K562 (cell line): ENCODE data around the gene KIAA1958.

ENCODE experiments used
- EZH2 ChIP-seq: IDR thresholded peaks from 2 replicates; pipeline ENCODE4 v1.6.1; 2012; ENCODE audit warnings: low read depth, mild to moderate bottlenecking, inconsistent platforms, low read length, borderline replicate concordance
- HCFC1 ChIP-seq: IDR thresholded peaks from 2 replicates; pipeline ENCODE4 v1.6.1; 2012; ENCODE audit warnings: low read depth, low read length, improper control_type of control experiment
- KDM4B ChIP-seq, 2 experiments: fragments of 450-650 bp in 1 of 2; sonication (generic) in 1 of 2; IDR thresholded peaks; 2 replicates each; pipeline ENCODE4 v1.6.1; 2016 to 2017; ENCODE audit warnings: borderline replicate concordance in 2 of 2, antibody characterized with exemption in 1 of 2, low read depth in 1 of 2, mild to moderate bottlenecking in 1 of 2
- RUNX1 ChIP-seq: sonication (generic); IDR thresholded peaks from 2 replicates; pipeline ENCODE4 v1.6.1; 2016; ENCODE audit warnings: antibody characterized with exemption, low read depth
- ZBTB17 ChIP-seq: fragments of 450-650 bp; formaldehyde crosslinking; IDR thresholded peaks from 2 replicates; pipeline ENCODE4 v1.4.0; 2020; ENCODE audit warnings: mild to moderate bottlenecking
- ZNF12 ChIP-seq: sonication (generic); formaldehyde crosslinking; IDR thresholded peaks from 2 replicates; pipeline ENCODE4 v1.4.0; 2020; ENCODE audit warnings: mild to moderate bottlenecking, missing genetic modification reagents

DNA sequence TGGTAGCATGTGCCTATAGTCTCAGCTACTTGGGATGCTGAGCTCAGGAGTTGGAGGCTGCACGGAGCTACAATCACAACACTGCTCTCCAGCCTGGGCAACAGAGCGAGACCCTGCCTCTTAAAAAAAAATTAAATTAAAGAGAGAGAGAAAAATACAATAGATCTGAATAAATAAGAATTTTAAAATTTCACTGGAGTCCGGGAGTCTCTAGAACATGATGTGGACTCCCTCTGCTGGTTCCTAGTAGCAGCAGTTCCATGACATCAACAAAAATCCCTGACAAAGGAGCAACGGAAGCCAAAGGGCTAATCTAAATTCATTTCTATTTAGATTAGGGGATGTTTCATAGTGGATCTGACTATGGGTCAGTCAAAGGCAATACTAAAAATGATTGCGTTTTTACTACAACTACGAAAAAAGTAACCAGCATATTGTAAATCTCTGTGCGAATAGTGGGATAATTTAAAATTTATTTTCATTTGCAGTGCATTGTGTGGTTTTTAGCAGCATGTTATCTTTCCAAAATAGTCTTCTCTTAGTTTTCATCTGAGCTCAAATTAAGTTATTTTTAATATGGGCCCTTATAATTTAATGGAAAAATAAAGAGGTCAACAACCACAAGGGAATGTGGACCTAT is 224.5 kb downstream of the KIAA1958 start:
- TF ChIP-seq ZNF12 (CRISPR knock-in tag) = no peak
- TF ChIP-seq RUNX1 = no peak
- TF ChIP-seq KDM4B (IDR thresholded peaks at IDR 0.05; ENCODE audit: borderline replicate concordance in 2 of 2, low read depth in 1 of 2) = no peak
- no peak for TF ChIP-seq HCFC1
- TF ChIP-seq ZBTB17 (CRISPR knock-in tag) = no peak
- TF ChIP-seq EZH2 = no peak
